Colonic mucosa (tissue), 4 donors: ENCODE data around the gene GRID1. TPM values are rescaled to one million over a fixed set of nuclear protein-coding genes. Genes with fewer than 3 reads are reported as not detected.

ENCODE experiments used
- DNase-seq: peaks from one replicate; pipeline ENCODE4 v3.0.0-alpha.2; 2020
- H3K27ac ChIP-seq: fragments of 200-600 bp; one replicate; pipeline ENCODE4 v1.8.0; 2021
- H3K27me3 ChIP-seq: fragments of 200-600 bp; one replicate; pipeline ENCODE4 v1.8.0; 2021
- H3K36me3 ChIP-seq: fragments of 200-600 bp; one replicate; pipeline ENCODE4 v1.8.0; 2021
- H3K4me1 ChIP-seq: fragments of 200-600 bp; one replicate; pipeline ENCODE4 v1.8.0; 2021; ENCODE audit warnings: mild to moderate bottlenecking
- H3K4me3 ChIP-seq: fragments of 200-600 bp; one replicate; pipeline ENCODE4 v1.8.0; 2021
- H3K9ac ChIP-seq, 2 donors: one replicate each; pipeline ENCODE4 v1.7.0; 2013; ENCODE audit warnings: control low read depth in 2 of 2, low read depth in 2 of 2, low read length in 2 of 2
- H3K9me3 ChIP-seq: fragments of 200-600 bp; one replicate; pipeline ENCODE4 v1.8.0; 2021
- CTCF ChIP-seq: fragments of 200-600 bp; IDR thresholded peaks from one replicate; pipeline ENCODE4 v1.8.0; 2022; ENCODE audit warnings: antibody characterized with exemption, mild to moderate bottlenecking
- intact Hi-C: fragments of 100-400 bp; cut with DNase I; formaldehyde crosslinking; loops from one replicate; pipeline ENCODE4 v1.14.1; 2022
- total RNA-seq, 2 donors: library from RNA; stranded (reverse); fragmentation: NEBNext Ultra II Directional in 1 of 2; extraction: Animal tissue kit (Norgen Biotek cat#: 25700) in 1 of 2; gene quantifications; one replicate each; pipeline ENCODE4 v1.2.1, GENCODE V29; 2021
- donor health status: healthy.
- donor health status: DM: no; HTN: no; CAD: no.
- donor health status: DM: no; HTN: no; CAD: no.

The GRID1 gene
- total RNA-seq, 2 donors from 2014 or later = 0.30 to 0.37 TPM

GRCh38 chr10:86345296-86345858 lies 21.2 kb downstream of the GRID1 start:
- no peak for TF ChIP-seq CTCF
- no peaks in the 10 kb centered on the region for H3K36me3 ChIP-seq
- DNase-seq = no peak
- no peaks in the 10 kb centered on the region for H3K27me3 ChIP-seq
- no peak overlapping the region for H3K4me3 ChIP-seq
- no peak overlapping the region for H3K9ac ChIP-seq
- intact Hi-C loops = no loop called here
- H3K9me3 ChIP-seq = no peaks in the 10 kb centered on the region
- H3K4me1 ChIP-seq = no peaks in the 10 kb centered on the region
- H3K27ac ChIP-seq = no peak overlapping the region

- no peak for TF ChIP-seq CTCF
- H3K4me1 ChIP-seq = no peaks in the 10 kb centered on the region
These were observed 21.9 kb downstream of the GRID1 start for GRCh38 chr10:86344714-86345161.

GRCh38 chr10:86344281-86344680 lies 22.3 kb downstream of the GRID1 start:
- H3K9ac ChIP-seq = no peak overlapping the region
- intact Hi-C loops = no loop called here
- H3K27ac ChIP-seq = no peak overlapping the region
- H3K9me3 ChIP-seq = no peaks in the 10 kb centered on the region
- no peak for TF ChIP-seq CTCF
- H3K36me3 ChIP-seq = no peaks in the 10 kb centered on the region
- H3K4me1 ChIP-seq = no peaks in the 10 kb centered on the region
- H3K27me3 ChIP-seq = no peaks in the 10 kb centered on the region
- no peak for DNase-seq
- H3K4me3 ChIP-seq = no peak overlapping the region

More at GRCh38 chr10:86344714-86345161, 21.9 kb downstream of the GRID1 start:
- no peaks in the 10 kb centered on the region for H3K36me3 ChIP-seq
- DNase-seq = no peak
- H3K27me3 ChIP-seq = no peaks in the 10 kb centered on the region
- H3K27ac ChIP-seq = no peak overlapping the region
- intact Hi-C loops = no loop called here
- no peak overlapping the region for H3K4me3 ChIP-seq
- H3K9me3 ChIP-seq = no peaks in the 10 kb centered on the region
- no peak overlapping the region for H3K9ac ChIP-seq

- H3K4me3 ChIP-seq = no peak overlapping the region
- H3K9ac ChIP-seq = no peak overlapping the region
- no peaks in the 10 kb centered on the region for H3K27me3 ChIP-seq
- H3K4me1 ChIP-seq = no peaks in the 10 kb centered on the region
- H3K36me3 ChIP-seq = no peaks in the 10 kb centered on the region
- H3K9me3 ChIP-seq = no peaks in the 10 kb centered on the region
- no peak overlapping the region for H3K27ac ChIP-seq
- intact Hi-C loops = no loop called here
- DNase-seq = no peak
- no peak for TF ChIP-seq CTCF
These were observed 22.8 kb downstream of the GRID1 start for GRCh38 chr10:86343761-86344160.

GRCh38 chr10:86342111-86342863 lies 24.3 kb downstream of the GRID1 start:
- Histone ChIP-seq H3K4me1 (no peaks in the 10 kb centered on the region), H3K27ac (no peak overlapping the region), H3K9me3 (no peaks in the 10 kb centered on the region), H3K36me3 (no peaks in the 10 kb centered on the region), H3K27me3 (no peaks in the 10 kb centered on the region), H3K9ac (no peak overlapping the region), H3K4me3 (no peak overlapping the region)
- TF ChIP-seq CTCF = no peak
- DNase-seq = no peak
- intact Hi-C loops = no loop called here
